HG02571 (cell line): ENCODE measurements around the gene SEZ6L.

Source experiments
- ATAC-seq: cut with Tn5 transposase; IDR thresholded peaks from one replicate; pipeline ENCODE4 v1.9.1; 2021; ENCODE audit warnings: mild to moderate bottlenecking, moderate library complexity; ENCODE audit not compliant: unreplicated experiment

SEZ6L gene

GRCh38 chr22:26291940-26292666 is 122.8 kb downstream of the SEZ6L start:
- no peak for ATAC-seq

GRCh38 chr22:26292667-26292995 is 123.4 kb downstream of the SEZ6L start:
- no peak for ATAC-seq

GRCh38 chr22:26295563-26296126 is 126.4 kb downstream of the SEZ6L start:
- no peak for ATAC-seq

- ATAC-seq: no peak
Measured at GRCh38 chr22:26298605-26299310, 129.5 kb downstream of the SEZ6L start.

GRCh38 chr22:26302726-26303125 is 133.5 kb downstream of the SEZ6L start:
- no peak for ATAC-seq

GRCh38 chr22:26303475-26303874 is 134.2 kb downstream of the SEZ6L start:
- ATAC-seq: no peak

- no peak for ATAC-seq
Measured at GRCh38 chr22:26304730-26305129, 135.5 kb downstream of the SEZ6L start.

GRCh38 chr22:26308467-26308866 is 139.2 kb downstream of the SEZ6L start:
- no peak for ATAC-seq

- ATAC-seq: no peak
Measured at GRCh38 chr22:26310616-26311015, 141.4 kb downstream of the SEZ6L start.

- no peak for ATAC-seq
Measured at GRCh38 chr22:26313291-26313690, 144.0 kb downstream of the SEZ6L start.

- ATAC-seq: no peak
Measured at GRCh38 chr22:26314171-26314570, 144.9 kb downstream of the SEZ6L start.

- ATAC-seq: no peak
Measured at GRCh38 chr22:26314656-26315055, 145.4 kb downstream of the SEZ6L start.

- no peak for ATAC-seq
Measured at GRCh38 chr22:26316732-26317285, 147.5 kb downstream of the SEZ6L start.

GRCh38 chr22:26318975-26319374 is 149.7 kb downstream of the SEZ6L start:
- ATAC-seq: no peak

GRCh38 chr22:26320447-26320846 is 151.2 kb downstream of the SEZ6L start:
- ATAC-seq: no peak

GRCh38 chr22:26321469-26321913 is 152.2 kb downstream of the SEZ6L start:
- no peak for ATAC-seq

GRCh38 chr22:26322179-26322905 is 153.1 kb downstream of the SEZ6L start:
- no peak for ATAC-seq

GRCh38 chr22:26323013-26323412 is 153.8 kb downstream of the SEZ6L start:
- ATAC-seq: no peak

- ATAC-seq: no peak
Measured at GRCh38 chr22:26324150-26324549, 154.9 kb downstream of the SEZ6L start.

GRCh38 chr22:26325641-26326040 is 156.4 kb downstream of the SEZ6L start:
- no peak for ATAC-seq

- no peak for ATAC-seq
Measured at GRCh38 chr22:26326803-26327202, 157.5 kb downstream of the SEZ6L start.
